GM12878 (cell line): Measurements from ENCODE around the gene BTBD9. TPM values are rescaled to one million over a fixed set of nuclear protein-coding genes. Genes with fewer than 3 reads are reported as not detected.

Experiments used
- ATAC-seq: fragments of 200-7000 bp; cut with Tn5 transposase; 3 replicates; pipeline ENCODE4 v1.9.1; 2020; ENCODE audit warnings: mild to moderate bottlenecking, moderate library complexity
- BruUV-seq: library from RNA; stranded (reverse); fragments of 400-500 nt; replicated peaks from 2 replicates; lab custom pipeline; 2021; lab: Mats Ljungman, UMichigan
- CTCF ChIA-PET: fragments of 300-600 bp; sonication (Branson Sonifier 250); formaldehyde crosslinking; extraction: SDS; loops from one replicate; lab custom pipeline; 2021; ENCODE audit warnings: inconsistent platforms; lab: Yijun Ruan, JAX
- POLR2A ChIA-PET: fragments of 350-600 bp; formaldehyde crosslinking; extraction: SDS; loops from one replicate; lab custom pipeline; 2021; ENCODE audit warnings: inconsistent platforms; lab: Charles Lee
- RAD21 ChIA-PET: fragments of 300-600 bp; sonication (Branson Sonifier 250); formaldehyde crosslinking; loops from one replicate; lab custom pipeline; 2023; ENCODE audit warnings: antibody characterized with exemption; ENCODE audit not compliant: unreplicated experiment; lab: Charles Lee
- SMC1A ChIA-PET: fragments of 300-600 bp; sonication (Branson Sonifier 250); formaldehyde crosslinking; loops from one replicate; lab custom pipeline; 2023; ENCODE audit not compliant: unreplicated experiment, uncharacterized antibody; lab: Charles Lee
- DNase-seq: peaks from one replicate; pipeline ENCODE4 v3.0.0-alpha.2; 2011; ENCODE audit warnings: low read depth, low spot score
- FAIRE-seq: peaks from 3 replicates; lab custom pipeline; 2011; peaks lifted over from hg19 to GRCh38; lab: Jason Lieb, UNC
- H2AFZ ChIP-seq: 2 replicates; pipeline ENCODE4 v1.6.0; 2011; ENCODE audit warnings: low read depth, low read length, control low read depth; ENCODE audit not compliant: control insufficient read depth
- H3K27ac ChIP-seq: 2 replicates; pipeline ENCODE4 v1.5.1; 2011; ENCODE audit warnings: control low read depth; ENCODE audit not compliant: control insufficient read depth, insufficient read depth
- H3K27me3 ChIP-seq, 2 experiments: replicated peaks in 1 of 2; 2 replicates each; pipeline versions ENCODE4 v1.6.0 to v1.6.1; 2011; ENCODE audit warnings: low read length in 1 of 2; ENCODE audit not compliant: control insufficient read depth in 2 of 2, insufficient read depth in 2 of 2
- H3K36me3 ChIP-seq, 2 experiments: 2 replicates each; pipeline ENCODE4 v1.5.1; 2011; ENCODE audit warnings: low read length in 1 of 2; ENCODE audit not compliant: control insufficient read depth in 2 of 2, insufficient read depth in 2 of 2
- H3K4me1 ChIP-seq: 2 replicates; pipeline ENCODE4 v1.6.1; 2011; ENCODE audit warnings: mild to moderate bottlenecking, low read length, moderate library complexity, mixed read lengths; ENCODE audit not compliant: control insufficient read depth, insufficient read depth
- H3K4me2 ChIP-seq: 2 replicates; pipeline ENCODE4 v1.6.0; 2011; ENCODE audit warnings: control low read depth; ENCODE audit not compliant: control insufficient read depth, insufficient read depth
- H3K4me3 ChIP-seq: fragments of 200-600 bp; sonication (generic); 2 replicates; pipeline ENCODE4 v1.5.1; 2016
- H3K79me2 ChIP-seq: 2 replicates; pipeline ENCODE4 v1.6.0; 2011; ENCODE audit warnings: low read length; ENCODE audit not compliant: control insufficient read depth, insufficient read depth
- H3K9ac ChIP-seq: 2 replicates; pipeline ENCODE4 v1.8.0; 2011; ENCODE audit warnings: low read length, control low read depth, mixed read lengths; ENCODE audit not compliant: control insufficient read depth, insufficient read depth
- H3K9me3 ChIP-seq: replicated peaks from 3 replicates; pipeline ENCODE4 v1.5.1; 2011; ENCODE audit warnings: mild to moderate bottlenecking, low read length; ENCODE audit not compliant: control insufficient read depth, insufficient read depth
- H4K20me1 ChIP-seq: 2 replicates; pipeline ENCODE4 v1.6.0; 2011; ENCODE audit not compliant: control insufficient read depth, insufficient read depth
- BCL3 ChIP-seq: IDR thresholded peaks from 2 replicates; pipeline ENCODE4 v1.6.1; 2011; ENCODE audit warnings: borderline replicate concordance, low read depth, mild to moderate bottlenecking, moderate library complexity, low read length; ENCODE audit not compliant: insufficient read depth, poor library complexity, severe bottlenecking
- NR2F1 ChIP-seq: fragments of 450-650 bp; conservative IDR thresholded peaks from 2 replicates; pipeline ENCODE4 v1.6.1; 2017; ENCODE audit warnings: mild to moderate bottlenecking
- RELB ChIP-seq: fragments of 450-650 bp; IDR thresholded peaks from 2 replicates; pipeline ENCODE4 v1.6.1; 2017; ENCODE audit warnings: low read depth, mild to moderate bottlenecking, moderate library complexity
- RUNX3 ChIP-seq: IDR thresholded peaks from 2 replicates; pipeline ENCODE4 v1.6.1; 2012; ENCODE audit warnings: low read length, inconsistent platforms
- ZZZ3 ChIP-seq: IDR thresholded peaks from 2 replicates; pipeline ENCODE4 v1.6.1; 2011; ENCODE audit warnings: low read depth; ENCODE audit not compliant: control insufficient read depth, insufficient read length
- WGBS: methylation state at CpG from one replicate; pipeline ENCODE4 v1.1.6; 2016; ENCODE audit warnings: low lambda C conversion rate; ENCODE audit not compliant: insufficient replicate concordance, insufficient coverage; ENCODE audit errors: missing lambda C conversion rate; 5-methylcytosine and 5-hydroxymethylcytosine counted together
- in situ Hi-C: fragments of 300-500 bp; cut with MboI; formaldehyde crosslinking; loops from 9 replicates; pipeline ENCODE4 v1.14.3; 2018; ENCODE audit warnings: mixed read lengths
- intact Hi-C: fragments of 100-400 bp; cut with micrococcal nuclease; formaldehyde crosslinking; loops from one replicate; pipeline ENCODE4 v1.14.2; 2022; ENCODE audit not compliant: unreplicated experiment
- polyA plus RNA-seq, 11 experiments: library from polyadenylated mRNA; depleted of rRNA in 4 of 11; unstranded in 6 of 11; stranded (reverse) in 5 of 11; fragments of >200 nt; fragmentation: Nextera tagmentation in 4 of 11; fragmentation: Illumina TruSeq in 1 of 11; extraction: Ambion mirVana in 4 of 11; extraction: Trizol in 1 of 11; gene quantifications; 1 replicate in 1 of 11; 2 replicates in 10 of 11; pipeline versions ENCODE4 v1.2.1 to v1.2.3, GENCODE V29; 2011 to 2016; ENCODE audit warnings: inconsistent platforms in 2 of 11, missing spikeins in 2 of 11, low read depth in 1 of 11
- total RNA-seq, 4 experiments: library from RNA; depleted of rRNA in 3 of 4; stranded (reverse); fragments of >200 nt in 3 of 4; fragmentation: Illumina TruSeq in 1 of 4; extraction: Trizol in 1 of 4; gene quantifications; 2 replicates each; pipeline versions ENCODE4 v1.2.1 to v1.2.3, GENCODE V29; 2013 to 2021
- TF ChIP-seq, protein P1 (sequence below): fragments of 450-650 bp; IDR thresholded peaks from 2 replicates; pipeline ENCODE4 v1.6.1; 2017; ENCODE audit warnings: mild to moderate bottlenecking, moderate library complexity

The BTBD9 gene
- total and polyA plus RNA-seq, 10 of the 15 experiments (the other 5 are each of a cell fraction or from before 2014, with no cell fraction given): 0.22 to 8.6 (median 4.6) TPM

GRCh38 chr6:38209371-38210260 is 430.1 kb downstream of the BTBD9 start:
- Histone ChIP-seq H3K27me3 (no peaks in the 10 kb centered on the region), H3K4me2 (no peak overlapping the region), H3K4me3 (no peak overlapping the region), H3K79me2 (no peaks in the 10 kb centered on the region), H3K9ac (no peak overlapping the region), H3K4me1 (no peaks in the 10 kb centered on the region), H3K36me3 (no peaks in the 10 kb centered on the region), H2AFZ (no peak overlapping the region), H4K20me1 (no peaks in the 10 kb centered on the region), H3K27ac (no peak overlapping the region), H3K9me3 (no peaks in the 10 kb centered on the region)
- ATAC-seq (no peak; the same call in 2 of the 3 replicates), FAIRE-seq (no peak), DNase-seq (no peak)
- CTCF ChIA-PET: interaction anchor here (0.6 kb wide), 1 partner anchor 11 kb away, joined by 3 read pairs; no protein-coding TSS in a partner anchor
- no TSS peak for BruUV-seq
- 69% methylated on average over 18 of the region's 18 CpGs for WGBS
- intact Hi-C loops (no loop called here), in situ Hi-C loops (no loop called here)
- SMC1A ChIA-PET: interaction anchor here (1.1 kb wide), 1 partner anchor 51 kb away, joined by 4 read pairs; no protein-coding TSS in a partner anchor
- TF ChIP-seq RUNX3 (peak; percentile 68), BCL3 (no peak), NR2F1 (0 out of 2 replicates have a peak, but pooled peaks have one; percentile 12), ZZZ3 (no peak), RELB (no peak)
- TF ChIP-seq, protein P1, sequence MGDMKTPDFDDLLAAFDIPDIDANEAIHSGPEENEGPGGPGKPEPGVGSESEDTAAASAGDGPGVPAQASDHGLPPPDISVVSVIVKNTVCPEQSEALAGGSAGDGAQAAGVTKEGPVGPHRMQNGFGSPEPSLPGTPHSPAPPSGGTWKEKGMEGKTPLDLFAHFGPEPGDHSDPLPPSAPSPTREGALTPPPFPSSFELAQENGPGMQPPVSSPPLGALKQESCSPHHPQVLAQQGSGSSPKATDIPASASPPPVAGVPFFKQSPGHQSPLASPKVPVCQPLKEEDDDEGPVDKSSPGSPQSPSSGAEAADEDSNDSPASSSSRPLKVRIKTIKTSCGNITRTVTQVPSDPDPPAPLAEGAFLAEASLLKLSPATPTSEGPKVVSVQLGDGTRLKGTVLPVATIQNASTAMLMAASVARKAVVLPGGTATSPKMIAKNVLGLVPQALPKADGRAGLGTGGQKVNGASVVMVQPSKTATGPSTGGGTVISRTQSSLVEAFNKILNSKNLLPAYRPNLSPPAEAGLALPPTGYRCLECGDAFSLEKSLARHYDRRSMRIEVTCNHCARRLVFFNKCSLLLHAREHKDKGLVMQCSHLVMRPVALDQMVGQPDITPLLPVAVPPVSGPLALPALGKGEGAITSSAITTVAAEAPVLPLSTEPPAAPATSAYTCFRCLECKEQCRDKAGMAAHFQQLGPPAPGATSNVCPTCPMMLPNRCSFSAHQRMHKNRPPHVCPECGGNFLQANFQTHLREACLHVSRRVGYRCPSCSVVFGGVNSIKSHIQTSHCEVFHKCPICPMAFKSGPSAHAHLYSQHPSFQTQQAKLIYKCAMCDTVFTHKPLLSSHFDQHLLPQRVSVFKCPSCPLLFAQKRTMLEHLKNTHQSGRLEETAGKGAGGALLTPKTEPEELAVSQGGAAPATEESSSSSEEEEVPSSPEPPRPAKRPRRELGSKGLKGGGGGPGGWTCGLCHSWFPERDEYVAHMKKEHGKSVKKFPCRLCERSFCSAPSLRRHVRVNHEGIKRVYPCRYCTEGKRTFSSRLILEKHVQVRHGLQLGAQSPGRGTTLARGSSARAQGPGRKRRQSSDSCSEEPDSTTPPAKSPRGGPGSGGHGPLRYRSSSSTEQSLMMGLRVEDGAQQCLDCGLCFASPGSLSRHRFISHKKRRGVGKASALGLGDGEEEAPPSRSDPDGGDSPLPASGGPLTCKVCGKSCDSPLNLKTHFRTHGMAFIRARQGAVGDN: no peak
- POLR2A ChIA-PET: no interaction called here
- RAD21 ChIA-PET: no interaction called here
